HepG2 (cell line): ENCODE results near the gene R3HDM4. TPM values are rescaled to one million over a fixed set of nuclear protein-coding genes. Genes with fewer than 3 reads are reported as not detected.
A peak's percentile ranks its signal among the peaks of the same experiment; 100 is the strongest.

ENCODE experiments used
- E2F1 ChIP-seq: sonication (generic); formaldehyde crosslinking; IDR thresholded peaks from 2 replicates; pipeline ENCODE4 v1.5.0; 2020; ENCODE audit warnings: missing genetic modification reagents
- GATAD2A ChIP-seq: IDR thresholded peaks from 2 replicates; pipeline ENCODE4 v1.6.1; 2016
- GZF1 ChIP-seq: sonication (generic); formaldehyde crosslinking; IDR thresholded peaks from 2 replicates; pipeline ENCODE4 v1.5.1; 2020; ENCODE audit warnings: mild to moderate bottlenecking, missing genetic modification reagents
- HNRNPL ChIP-seq: fragments of 200-400 bp; formaldehyde crosslinking; IDR thresholded peaks from 2 replicates; pipeline ENCODE4 v1.6.1; 2017; ENCODE audit warnings: mild to moderate bottlenecking, low read depth, low read length
- HOXA3 ChIP-seq: sonication (generic); formaldehyde crosslinking; IDR thresholded peaks from 2 replicates; pipeline ENCODE4 v1.5.0; 2020; ENCODE audit warnings: missing genetic modification reagents
- ISL2 ChIP-seq: sonication (generic); formaldehyde crosslinking; IDR thresholded peaks from 2 replicates; pipeline ENCODE4 v1.5.0; 2020; ENCODE audit warnings: missing genetic modification reagents
- KAT7 ChIP-seq: IDR thresholded peaks from 2 replicates; pipeline ENCODE4 v1.6.1; 2018; ENCODE audit warnings: borderline replicate concordance, missing compliant biosample characterization
- KLF13 ChIP-seq: sonication (generic); formaldehyde crosslinking; IDR thresholded peaks from 2 replicates; pipeline ENCODE4 v1.4.0; 2020; ENCODE audit warnings: mild to moderate bottlenecking, missing genetic modification reagents
- PCBP1 ChIP-seq: fragments of 200-400 bp; formaldehyde crosslinking; IDR thresholded peaks from 2 replicates; pipeline ENCODE4 v1.6.1; 2017; ENCODE audit warnings: mild to moderate bottlenecking, low read depth, low read length, borderline replicate concordance
- REL ChIP-seq: sonication (generic); formaldehyde crosslinking; conservative IDR thresholded peaks from 2 replicates; pipeline ENCODE4 v1.8.0; 2022; ENCODE audit warnings: mild to moderate bottlenecking, missing genetic modification reagents, moderate library complexity
- RFXAP ChIP-seq: sonication (generic); formaldehyde crosslinking; IDR thresholded peaks from 2 replicates; pipeline ENCODE4 v1.4.0; 2020; ENCODE audit warnings: missing genetic modification reagents, borderline replicate concordance
- SRF ChIP-seq: IDR thresholded peaks from 2 replicates; pipeline ENCODE4 v1.6.1; 2011; ENCODE audit warnings: mild to moderate bottlenecking, low read depth, low read length, moderate library complexity
- TAF1 ChIP-seq: sonication (generic); formaldehyde crosslinking; IDR thresholded peaks from 2 replicates; pipeline ENCODE4 v1.4.0; 2020; ENCODE audit warnings: missing genetic modification reagents
- TCF12 ChIP-seq, 2 experiments: fragments of 450-650 bp in 1 of 2; sonication (generic) in 1 of 2; formaldehyde crosslinking in 1 of 2; IDR thresholded peaks; 2 replicates each; pipeline versions ENCODE4 v1.6.1 to v1.8.0; 2017 to 2022; ENCODE audit warnings: antibody characterized with exemption in 1 of 2, mild to moderate bottlenecking in 1 of 2, missing genetic modification reagents in 1 of 2, moderate library complexity in 1 of 2
- TOPORS ChIP-seq: sonication (generic); formaldehyde crosslinking; IDR thresholded peaks from 2 replicates; pipeline ENCODE4 v1.8.0; 2023; ENCODE audit warnings: mild to moderate bottlenecking, missing genetic modification reagents
- USF2 ChIP-seq, 2 experiments: sonication (generic) in 1 of 2; formaldehyde crosslinking in 1 of 2; IDR thresholded peaks; 2 replicates each; pipeline versions ENCODE4 v1.5.1 to v1.6.1; 2011 to 2020; ENCODE audit warnings: borderline replicate concordance in 1 of 2, low read depth in 1 of 2, low read length in 1 of 2, mild to moderate bottlenecking in 1 of 2, missing genetic modification reagents in 1 of 2, moderate library complexity in 1 of 2
- ZBTB20 ChIP-seq: sonication (generic); formaldehyde crosslinking; IDR thresholded peaks from 2 replicates; pipeline ENCODE4 v1.8.1; 2023; ENCODE audit warnings: missing genetic modification reagents, low read depth, mild to moderate bottlenecking, borderline replicate concordance
- ZNF17 ChIP-seq: sonication (generic); formaldehyde crosslinking; IDR thresholded peaks from 2 replicates; pipeline ENCODE4 v1.5.0; 2020; ENCODE audit warnings: mild to moderate bottlenecking, missing genetic modification reagents
- ZNF263 ChIP-seq: sonication (generic); formaldehyde crosslinking; IDR thresholded peaks from 2 replicates; pipeline ENCODE4 v1.4.0; 2020; ENCODE audit warnings: missing genetic modification reagents
- ZNF513 ChIP-seq: sonication (generic); formaldehyde crosslinking; conservative IDR thresholded peaks from 2 replicates; pipeline ENCODE4 v1.5.0; 2020; ENCODE audit warnings: missing genetic modification reagents
- ZNF724P ChIP-seq: sonication (generic); formaldehyde crosslinking; IDR thresholded peaks from 2 replicates; pipeline ENCODE4 v1.8.0; 2022; ENCODE audit warnings: missing genetic modification reagents, borderline replicate concordance
- ZSCAN31 ChIP-seq: sonication (generic); formaldehyde crosslinking; IDR thresholded peaks from 2 replicates; pipeline ENCODE4 v1.5.0; 2020; ENCODE audit warnings: low read depth, mild to moderate bottlenecking, missing genetic modification reagents
- polyA plus RNA-seq, 8 experiments: library from polyadenylated mRNA; depleted of rRNA in 3 of 8; stranded (reverse) in 7 of 8; unstranded in 1 of 8; fragments of >200 nt; fragmentation: Illumina TruSeq in 4 of 8; extraction: Trizol in 4 of 8; gene quantifications; 2 replicates each; pipeline versions ENCODE4 v1.2.1 to v1.2.3, GENCODE V29; 2011 to 2016; ENCODE audit warnings: low read depth in 4 of 8, missing spikeins in 1 of 8, mixed read lengths in 1 of 8; ENCODE audit not compliant: insufficient read depth in 1 of 8
- total RNA-seq, 5 experiments: library from RNA; depleted of rRNA; stranded (reverse); fragments of >200 nt; fragmentation: Illumina TruSeq; extraction: Trizol; gene quantifications; 2 replicates each; pipeline ENCODE4 v1.2.3, GENCODE V29; 2016; ENCODE audit warnings: low read depth in 1 of 5
- TF ChIP-seq, protein P1 (sequence below): sonication (generic); formaldehyde crosslinking; IDR thresholded peaks from 2 replicates; pipeline ENCODE4 v1.4.0; 2020; ENCODE audit warnings: missing genetic modification reagents

R3HDM4 gene
- total and polyA plus RNA-seq, 2 of the 13 experiments (the other 11 are each of a cell fraction or from before 2014, with no cell fraction given) = 26.2 to 26.9 TPM

- TF ChIP-seq ZNF724P (CRISPR knock-in tag) = no peak
- TF ChIP-seq ZNF17 = no peak
- no peak for TF ChIP-seq TCF12 (IDR thresholded peaks at IDR 0.05)
- TF ChIP-seq TCF12 (CRISPR knock-in tag; IDR thresholded peaks at IDR 0.05) = no peak
- peak; percentile 35; the same call in 1 of the 2 replicates for TF ChIP-seq GATAD2A (CRISPR knock-in tag)
- no peak for TF ChIP-seq GZF1 (CRISPR knock-in tag)
- TF ChIP-seq ZSCAN31 = no peak
- no peak for TF ChIP-seq E2F1
- TF ChIP-seq REL (CRISPR knock-in tag) = 0 out of 2 replicates have a peak, but pooled peaks have one; percentile 30
- no peak for TF ChIP-seq RFXAP
- no peak; the same call in none of the 2 replicates for TF ChIP-seq TAF1 (CRISPR knock-in tag)
- no peak for TF ChIP-seq SRF
- TF ChIP-seq TOPORS = no peak
- 0 out of 2 replicates have a peak, but pooled peaks have one; percentile 8 for TF ChIP-seq ZNF263 (CRISPR knock-in tag)
- TF ChIP-seq KAT7 = no peak
- no peak for TF ChIP-seq USF2 (IDR thresholded peaks at IDR 0.05; ENCODE audit: low read depth, low read length)
- no peak for TF ChIP-seq USF2 (CRISPR knock-in tag; IDR thresholded peaks at IDR 0.05; ENCODE audit: borderline replicate concordance)
- no peak for TF ChIP-seq ISL2 (CRISPR knock-in tag)
- TF ChIP-seq HOXA3 (CRISPR knock-in tag) = no peak
- TF ChIP-seq HNRNPL = no peak
- no peak for TF ChIP-seq ZBTB20
- TF ChIP-seq PCBP1 = no peak
- TF ChIP-seq, protein P1, sequence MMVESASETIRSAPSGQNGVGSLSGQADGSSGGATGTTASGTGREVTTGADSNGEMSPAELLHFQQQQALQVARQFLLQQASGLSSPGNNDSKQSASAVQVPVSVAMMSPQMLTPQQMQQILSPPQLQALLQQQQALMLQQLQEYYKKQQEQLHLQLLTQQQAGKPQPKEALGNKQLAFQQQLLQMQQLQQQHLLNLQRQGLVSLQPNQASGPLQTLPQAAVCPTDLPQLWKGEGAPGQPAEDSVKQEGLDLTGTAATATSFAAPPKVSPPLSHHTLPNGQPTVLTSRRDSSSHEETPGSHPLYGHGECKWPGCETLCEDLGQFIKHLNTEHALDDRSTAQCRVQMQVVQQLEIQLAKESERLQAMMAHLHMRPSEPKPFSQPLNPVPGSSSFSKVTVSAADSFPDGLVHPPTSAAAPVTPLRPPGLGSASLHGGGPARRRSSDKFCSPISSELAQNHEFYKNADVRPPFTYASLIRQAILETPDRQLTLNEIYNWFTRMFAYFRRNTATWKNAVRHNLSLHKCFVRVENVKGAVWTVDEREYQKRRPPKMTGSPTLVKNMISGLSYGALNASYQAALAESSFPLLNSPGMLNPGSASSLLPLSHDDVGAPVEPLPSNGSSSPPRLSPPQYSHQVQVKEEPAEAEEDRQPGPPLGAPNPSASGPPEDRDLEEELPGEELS (CRISPR knock-in tag) = no peak
- TF ChIP-seq ZNF513 (CRISPR knock-in tag) = no peak
- no peak for TF ChIP-seq KLF13 (CRISPR knock-in tag)
Measured at GRCh38 chr19:925526-926322, 12.7 kb upstream of the R3HDM4 start, which contains the start of gene ARID3A (continued).
